Medulla oblongata (tissue), 1 donor: ENCODE data around the gene ARFGAP3.
"Not testable (repeated sequence)": the region's sequence is repeated elsewhere in the genome, so short reads cannot be mapped to it uniquely, and the experiment has no call there.

Experiments used
- DNase-seq: peaks from one replicate; pipeline ENCODE4 v3.0.0-alpha.2; 2015; ENCODE audit errors: extremely low spot score

ARFGAP3 gene

GRCh38 chr22:42794551-42795510 lies 62.2 kb downstream of the ARFGAP3 start:
- no peak for DNase-seq

GRCh38 chr22:42793848-42794405 lies 63.1 kb downstream of the ARFGAP3 start:
- DNase-seq: no peak

- no peak for DNase-seq
Measured at GRCh38 chr22:42792909-42793847, 63.9 kb downstream of the ARFGAP3 start.

- DNase-seq: no peak
Measured at GRCh38 chr22:42792453-42792908, 64.6 kb downstream of the ARFGAP3 start.

- DNase-seq: no peak
Measured at GRCh38 chr22:42791721-42792452, 65.2 kb downstream of the ARFGAP3 start.

- DNase-seq: no peak
Measured at GRCh38 chr22:42788466-42788865, 68.6 kb downstream of the ARFGAP3 start.

GRCh38 chr22:42788021-42788420 lies 69.1 kb downstream of the ARFGAP3 start:
- DNase-seq: no peak

- DNase-seq: no peak
Measured at GRCh38 chr22:42787357-42787736, 69.7 kb downstream of the ARFGAP3 start.

GRCh38 chr22:42786606-42787356 lies 70.3 kb downstream of the ARFGAP3 start:
- no peak for DNase-seq

GRCh38 chr22:42785706-42786499 lies 71.2 kb downstream of the ARFGAP3 start:
- no peak for DNase-seq

- DNase-seq: not testable (repeated sequence)
Measured at GRCh38 chr22:42782306-42782705, 74.8 kb downstream of the ARFGAP3 start.

GRCh38 chr22:42780070-42780540 lies 77.0 kb downstream of the ARFGAP3 start:
- peak; percentile 89 for DNase-seq

GRCh38 chr22:42777126-42777525 lies 79.9 kb downstream of the ARFGAP3 start:
- no peak for DNase-seq

GRCh38 chr22:42773167-42773566 lies 83.9 kb downstream of the ARFGAP3 start:
- no peak for DNase-seq

GRCh38 chr22:42772647-42773046 lies 84.4 kb downstream of the ARFGAP3 start:
- DNase-seq: no peak

- no peak for DNase-seq
Measured at GRCh38 chr22:42770941-42771647, 86.0 kb downstream of the ARFGAP3 start.

GRCh38 chr22:42770448-42770726 lies 86.7 kb downstream of the ARFGAP3 start:
- DNase-seq: no peak

GRCh38 chr22:42769574-42770447 lies 87.3 kb downstream of the ARFGAP3 start:
- DNase-seq: no peak
